Thoracic aorta (tissue), 2 donors: Measurements from ENCODE around the gene NFIX. TPM values are rescaled to one million over a fixed set of nuclear protein-coding genes. Genes with fewer than 3 reads are reported as not detected.
A peak's percentile ranks its signal among the peaks of the same experiment; 100 is the strongest.

Experiments used
- ATAC-seq: fragments of 150-250 bp; one replicate; pipeline ENCODE4 v1.8.0; 2017; ENCODE audit warnings: low read depth; ENCODE audit not compliant: insufficient number of reproducible peaks, low FRiP score
- DNase-seq: peaks from one replicate; pipeline ENCODE4 v3.0.0-alpha.2; 2020; ENCODE audit warnings: low spot score
- H3K27ac ChIP-seq, 2 donors: fragments of 200-600 bp; sonication (generic); 1 replicate in 1 of 2; 2 replicates in 1 of 2; pipeline ENCODE4 v1.5.1; 2016; ENCODE audit warnings: mild to moderate bottlenecking in 2 of 2, moderate library complexity in 2 of 2
- H3K27me3 ChIP-seq: fragments of 200-600 bp; sonication (generic); replicated peaks from 2 replicates; pipeline ENCODE4 v1.6.0; 2016; ENCODE audit warnings: mild to moderate bottlenecking; ENCODE audit not compliant: insufficient read depth
- H3K36me3 ChIP-seq: fragments of 200-600 bp; sonication (generic); one replicate; pipeline ENCODE4 v1.5.1; 2016
- H3K4me1 ChIP-seq, 2 donors: fragments of 200-600 bp; sonication (generic); 1 replicate in 1 of 2; 2 replicates in 1 of 2; pipeline versions ENCODE4 v1.5.1 to v1.6.0; 2016; ENCODE audit warnings: low read depth in 2 of 2, mild to moderate bottlenecking in 1 of 2; ENCODE audit not compliant: control insufficient read depth in 1 of 2
- H3K4me3 ChIP-seq: fragments of 200-600 bp; sonication (generic); 2 replicates; pipeline ENCODE4 v1.5.1; 2016; ENCODE audit warnings: mild to moderate bottlenecking
- H3K9me3 ChIP-seq: fragments of 200-600 bp; sonication (generic); 2 replicates; pipeline ENCODE4 v1.5.1; 2016
- CTCF ChIP-seq: fragments of 200-600 bp; sonication (generic); IDR thresholded peaks from one replicate; pipeline ENCODE4 v1.5.1; 2019; ENCODE audit warnings: antibody characterized with exemption
- total RNA-seq, 2 donors: library from RNA; depleted of rRNA; stranded (reverse); fragments of >200 nt; gene quantifications; one replicate each; pipeline versions ENCODE4 v1.1.0 to v1.2.3, GENCODE V29; 2016

Gene NFIX
- total RNA-seq, 2 donors from 2014 or later: 126 to 145 TPM

DNA sequence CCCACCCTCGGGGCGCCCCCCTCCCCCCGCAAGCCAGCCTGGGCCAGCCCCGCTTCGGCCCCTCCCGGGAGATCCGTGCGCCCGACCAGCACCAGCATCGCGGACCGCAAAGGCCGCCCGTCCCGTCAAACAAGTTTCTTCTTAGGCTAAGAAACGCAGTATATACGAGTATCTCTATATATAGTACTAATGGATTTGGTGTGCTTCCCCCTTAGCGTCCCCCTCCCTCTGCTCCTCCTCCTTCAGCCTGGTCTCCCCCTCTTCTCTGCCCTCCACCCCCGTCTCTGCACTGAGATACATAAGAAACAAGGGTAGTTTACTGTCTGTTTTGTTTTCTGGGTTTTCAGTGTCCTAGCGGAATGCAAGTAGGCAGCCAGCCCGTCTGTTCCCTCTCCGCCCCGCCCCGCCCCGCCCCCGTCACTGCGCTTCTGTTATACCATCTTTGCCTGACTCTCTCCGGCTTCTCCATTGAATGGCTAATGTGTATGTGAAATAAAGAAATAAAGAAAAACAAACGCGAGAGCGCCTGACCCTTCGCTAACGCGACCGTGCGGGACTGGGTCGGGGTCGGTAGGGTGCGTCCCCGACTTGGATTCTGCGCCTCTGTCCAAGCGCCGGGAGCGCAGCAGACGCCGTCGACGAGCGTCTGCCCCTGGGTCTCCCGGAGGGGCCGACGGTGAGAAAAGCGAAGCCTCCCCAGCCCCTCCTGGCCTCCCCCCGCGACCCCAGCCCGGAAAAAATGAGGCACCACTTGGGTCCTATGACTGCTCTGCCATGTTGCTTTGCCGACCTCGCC is 103.2 kb downstream of the NFIX start:
- Histone ChIP-seq H3K4me1 (peaks cover 26 to 73% of the 10 kb centered on the region in 2 donors), H3K27ac (peak overlapping the region; percentile 43 to 65), H3K9me3 (no peaks in the 10 kb centered on the region), H3K36me3 (peaks cover 12% of the 10 kb centered on the region), H3K4me3 (peak overlapping the region; percentile 66), H3K27me3 (no peaks in the 10 kb centered on the region)
- DNase-seq: no peak
- TF ChIP-seq CTCF: no peak
- ATAC-seq: no peak

- TF ChIP-seq CTCF: no peak
- Histone ChIP-seq H3K4me3 (peak overlapping the region; percentile 66), H3K27me3 (no peaks in the 10 kb centered on the region), H3K4me1 (peaks cover 18 to 64% of the 10 kb centered on the region in 2 donors), H3K9me3 (no peaks in the 10 kb centered on the region), H3K27ac (peak overlapping the region; percentile 43 to 65), H3K36me3 (peaks cover 12% of the 10 kb centered on the region)
- no peak for DNase-seq
- ATAC-seq: no peak
Observed at GRCh38 chr19:13099073-13099999, 104.1 kb downstream of the NFIX start.

- no peak for DNase-seq
- Histone ChIP-seq H3K27ac (peak overlapping the region; percentile 40 to 65), H3K4me3 (no peak overlapping the region), H3K27me3 (no peaks in the 10 kb centered on the region), H3K9me3 (no peaks in the 10 kb centered on the region), H3K4me1 (peaks cover 18 to 57% of the 10 kb centered on the region in 2 donors), H3K36me3 (peaks cover 7% of the 10 kb centered on the region)
- ATAC-seq: no peak
- no peak for TF ChIP-seq CTCF
Observed at GRCh38 chr19:13100031-13100588, 104.8 kb downstream of the NFIX start.

- Histone ChIP-seq H3K27me3 (no peaks in the 10 kb centered on the region), H3K27ac (peak overlapping the region in 1 of 2 donors; percentile 33), H3K36me3 (peaks cover 1% of the 10 kb centered on the region), H3K4me1 (peaks cover 15 to 52% of the 10 kb centered on the region in 2 donors), H3K9me3 (no peaks in the 10 kb centered on the region), H3K4me3 (peak overlapping the region; percentile 65)
- ATAC-seq: no peak
- no peak for DNase-seq
- no peak for TF ChIP-seq CTCF
Observed at GRCh38 chr19:13100841-13101589, 105.7 kb downstream of the NFIX start.
